ENCODE results near the gene SPPL3.

Gene SPPL3

DNA sequence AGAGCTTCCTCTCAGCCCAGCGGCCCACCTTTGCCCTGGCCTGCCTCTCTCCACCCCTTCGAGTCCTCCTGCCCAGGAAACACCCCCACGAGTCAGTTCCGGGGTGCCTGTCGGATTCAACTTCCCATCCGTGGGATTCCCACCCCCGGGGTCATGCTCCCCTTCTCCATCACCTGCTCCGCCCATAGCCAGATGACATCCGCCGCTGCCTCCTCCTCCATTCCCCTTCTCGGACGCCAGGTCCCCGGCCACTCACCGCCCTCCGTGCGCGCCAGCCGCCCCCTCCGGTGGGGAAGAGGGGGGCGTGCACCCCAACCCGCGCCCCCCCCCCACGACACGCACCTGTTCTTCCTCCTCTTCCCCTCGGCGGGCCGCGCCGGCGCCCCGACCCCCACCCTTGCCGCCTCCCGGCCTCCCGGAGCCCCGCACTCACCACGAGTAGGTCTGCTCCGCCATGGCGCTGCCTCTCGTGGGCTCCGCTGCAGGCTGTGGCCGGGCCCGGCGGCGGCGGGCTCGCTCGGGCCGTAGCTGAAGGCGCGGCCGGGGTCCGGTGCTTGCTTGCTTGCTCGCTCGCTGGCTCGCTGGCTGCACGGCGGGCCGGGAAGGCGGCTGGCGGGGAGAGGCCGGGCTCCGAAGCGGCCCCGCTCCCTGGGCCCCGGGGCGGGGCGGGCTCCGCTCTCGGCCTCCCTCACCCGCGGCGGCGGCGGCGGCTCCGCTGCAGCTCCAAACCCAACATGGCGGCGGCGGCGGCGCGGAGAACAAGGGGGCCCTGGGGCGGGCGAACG is 554 bp downstream of the SPPL3 start (continued):
- TF ChIP-seq ZNF280C (tag by site-specific recombination; IDR thresholded peaks at IDR 0.05) (no peak), ZNF138 (tag by site-specific recombination; IDR thresholded peaks at IDR 0.05; ENCODE audit: borderline replicate concordance) (no peak), ZNF514 (tag by site-specific recombination; IDR thresholded peaks at IDR 0.05) (no peak), ZNF701 (tag by site-specific recombination; IDR thresholded peaks at IDR 0.05) (no peak), SP2 (tag by site-specific recombination; IDR thresholded peaks at IDR 0.05) (peak; percentile 91), ZNF549 (tag by site-specific recombination; IDR thresholded peaks at IDR 0.05) (no peak), PRDM2 (tag by site-specific recombination; IDR thresholded peaks at IDR 0.05; ENCODE audit: borderline replicate concordance) (no peak), SETDB1 (IDR thresholded peaks at IDR 0.05; ENCODE audit: insufficient read length, low read length) (no peak), ZNF37A (tag by site-specific recombination; IDR thresholded peaks at IDR 0.05) (no peak), SCRT2 (tag by site-specific recombination; IDR thresholded peaks at IDR 0.05) (peak; percentile 49), ZNF2 (tag by site-specific recombination; IDR thresholded peaks at IDR 0.05) (no peak), ZNF544 (tag by site-specific recombination; IDR thresholded peaks at IDR 0.05) (no peak), ZNF777 (tag by site-specific recombination; IDR thresholded peaks at IDR 0.05; ENCODE audit: borderline replicate concordance) (no peak), ZNF658 (tag by site-specific recombination; IDR thresholded peaks at IDR 0.05) (no peak), HOXC10 (CRISPR knock-in tag; IDR thresholded peaks at IDR 0.05) (no peak), YY1 (tag by site-specific recombination; IDR thresholded peaks at IDR 0.05) (peak; percentile 62), KLF8 (tag by site-specific recombination; IDR thresholded peaks at IDR 0.05) (0 out of 2 replicates have a peak, but pooled peaks have one; percentile 47), ZBTB17 (tag by site-specific recombination; IDR thresholded peaks at IDR 0.05) (peak; percentile 30; the same call in 1 of the 2 replicates), IKZF3 (tag by site-specific recombination; IDR thresholded peaks at IDR 0.05) (no peak; the same call in 1 of the 2 replicates), HOXA7 (CRISPR knock-in tag; IDR thresholded peaks at IDR 0.05; ENCODE audit: borderline replicate concordance) (no peak), ZNF555 (tag by site-specific recombination; conservative IDR thresholded peaks at IDR 0.05) (no peak), ZNF423 (tag by site-specific recombination; IDR thresholded peaks at IDR 0.05) (peak; percentile 85), ZNF354C (tag by site-specific recombination; IDR thresholded peaks at IDR 0.05; ENCODE audit: borderline replicate concordance, low read depth) (no peak), ZEB2 (tag by site-specific recombination; IDR thresholded peaks at IDR 0.05) (0 out of 2 replicates have a peak, but pooled peaks have one; percentile 26), ZNF324 (tag by site-specific recombination; IDR thresholded peaks at IDR 0.05) (no peak), ZNF239 (tag by site-specific recombination; IDR thresholded peaks at IDR 0.05) (no peak)
- TF ChIP-seq, protein P1, sequence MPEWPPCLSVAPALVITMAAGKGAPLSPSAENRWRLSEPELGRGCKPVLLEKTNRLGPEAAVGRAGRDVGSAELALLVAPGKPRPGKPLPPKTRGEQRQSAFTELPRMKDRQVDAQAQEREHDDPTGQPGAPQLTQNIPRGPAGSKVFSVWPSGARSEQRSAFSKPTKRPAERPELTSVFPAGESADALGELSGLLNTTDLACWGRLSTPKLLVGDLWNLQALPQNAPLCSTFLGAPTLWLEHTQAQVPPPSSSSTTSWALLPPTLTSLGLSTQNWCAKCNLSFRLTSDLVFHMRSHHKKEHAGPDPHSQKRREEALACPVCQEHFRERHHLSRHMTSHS (tag by site-specific recombination; IDR thresholded peaks at IDR 0.05) = no peak
- TF ChIP-seq, protein P2, sequence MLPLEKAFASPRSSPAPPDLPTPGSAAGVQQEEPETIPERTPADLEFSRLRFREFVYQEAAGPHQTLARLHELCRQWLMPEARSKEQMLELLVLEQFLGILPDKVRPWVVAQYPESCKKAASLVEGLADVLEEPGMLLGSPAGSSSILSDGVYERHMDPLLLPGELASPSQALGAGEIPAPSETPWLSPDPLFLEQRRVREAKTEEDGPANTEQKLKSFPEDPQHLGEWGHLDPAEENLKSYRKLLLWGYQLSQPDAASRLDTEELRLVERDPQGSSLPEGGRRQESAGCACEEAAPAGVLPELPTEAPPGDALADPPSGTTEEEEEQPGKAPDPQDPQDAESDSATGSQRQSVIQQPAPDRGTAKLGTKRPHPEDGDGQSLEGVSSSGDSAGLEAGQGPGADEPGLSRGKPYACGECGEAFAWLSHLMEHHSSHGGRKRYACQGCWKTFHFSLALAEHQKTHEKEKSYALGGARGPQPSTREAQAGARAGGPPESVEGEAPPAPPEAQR (tag by site-specific recombination; IDR thresholded peaks at IDR 0.05) = no peak
- TF ChIP-seq, protein P3, sequence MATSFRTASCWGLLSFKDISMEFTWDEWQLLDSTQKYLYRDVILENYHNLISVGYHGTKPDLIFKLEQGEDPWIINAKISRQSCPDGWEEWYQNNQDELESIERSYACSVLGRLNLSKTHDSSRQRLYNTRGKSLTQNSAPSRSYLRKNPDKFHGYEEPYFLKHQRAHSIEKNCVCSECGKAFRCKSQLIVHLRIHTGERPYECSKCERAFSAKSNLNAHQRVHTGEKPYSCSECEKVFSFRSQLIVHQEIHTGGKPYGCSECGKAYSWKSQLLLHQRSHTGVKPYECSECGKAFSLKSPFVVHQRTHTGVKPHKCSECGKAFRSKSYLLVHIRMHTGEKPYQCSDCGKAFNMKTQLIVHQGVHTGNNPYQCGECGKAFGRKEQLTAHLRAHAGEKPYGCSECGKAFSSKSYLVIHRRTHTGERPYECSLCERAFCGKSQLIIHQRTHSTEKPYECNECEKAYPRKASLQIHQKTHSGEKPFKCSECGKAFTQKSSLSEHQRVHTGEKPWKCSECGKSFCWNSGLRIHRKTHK (tag by site-specific recombination; IDR thresholded peaks at IDR 0.05) = no peak

All from HEK293 (cell line).